Caco-2 (cell line): ENCODE data around the gene RYR1. TPM values are rescaled to one million over a fixed set of nuclear protein-coding genes. Genes with fewer than 3 reads are reported as not detected.

Experiments used
- BruUV-seq: library from RNA; stranded (reverse); fragments of 400-500 nt; replicated peaks from 2 replicates; lab custom pipeline; 2021; lab: Mats Ljungman, UMichigan
- CTCF ChIA-PET: fragments of 300-600 bp; sonication (Branson Sonifier 250); formaldehyde crosslinking; loops from one replicate; lab custom pipeline; 2022; ENCODE audit warnings: antibody characterized with exemption; lab: Charles Lee
- POLR2A ChIA-PET: fragments of 300-600 bp; sonication (Branson Sonifier 250); formaldehyde crosslinking; loops from one replicate; lab custom pipeline; 2022; ENCODE audit warnings: antibody characterized with exemption; lab: Charles Lee
- DNase-seq, 2 experiments: peaks; one replicate each; pipeline versions ENCODE4 v3.0.0 to v3.0.0-alpha.2; 2020 to 2022
- H3K27me3 ChIP-seq: replicated peaks from 2 replicates; pipeline ENCODE4 v1.6.0; 2011; ENCODE audit warnings: low read length; ENCODE audit not compliant: control insufficient read depth, insufficient read depth
- H3K36me3 ChIP-seq: 2 replicates; pipeline ENCODE4 v1.5.1; 2011; ENCODE audit warnings: low read length; ENCODE audit not compliant: control insufficient read depth, insufficient read depth
- H3K4me1 ChIP-seq: fragments of 250-450 bp; sonication (Bioruptor Pico); 2 replicates; pipeline ENCODE4 v1.5.1; 2020; ENCODE audit warnings: mild to moderate bottlenecking
- H3K4me3 ChIP-seq: 2 replicates; pipeline ENCODE4 v1.5.1; 2011; ENCODE audit warnings: low read depth, mild to moderate bottlenecking, control low read depth, low read length
- H3K9me3 ChIP-seq: fragments of 250-450 bp; sonication (Bioruptor Pico); 2 replicates; pipeline ENCODE4 v1.5.1; 2020; ENCODE audit warnings: mild to moderate bottlenecking, moderate library complexity
- H3K27ac Mint-ChIP-seq: one replicate; pipeline ENCODE4 v1.8.0; 2022; ENCODE audit warnings: mixed read lengths; ENCODE audit not compliant: unreplicated experiment
- H3K27me3 Mint-ChIP-seq: one replicate; pipeline ENCODE4 v1.8.0; 2022; ENCODE audit warnings: mixed read lengths; ENCODE audit not compliant: insufficient read depth, unreplicated experiment
- H3K36me3 Mint-ChIP-seq: one replicate; pipeline ENCODE4 v1.8.0; 2022; ENCODE audit warnings: mild to moderate bottlenecking, mixed read lengths; ENCODE audit not compliant: insufficient read depth, unreplicated experiment
- H3K4me1 Mint-ChIP-seq: one replicate; pipeline ENCODE4 v1.8.0; 2022; ENCODE audit warnings: low read depth, mixed read lengths; ENCODE audit not compliant: unreplicated experiment
- H3K4me3 Mint-ChIP-seq: one replicate; pipeline ENCODE4 v1.8.0; 2022; ENCODE audit warnings: mild to moderate bottlenecking, moderate library complexity, mixed read lengths; ENCODE audit not compliant: unreplicated experiment
- H3K9me3 Mint-ChIP-seq: one replicate; pipeline ENCODE4 v1.8.0; 2022; ENCODE audit warnings: mixed read lengths; ENCODE audit not compliant: unreplicated experiment
- intact Hi-C: fragments of 100-400 bp; cut with micrococcal nuclease; formaldehyde crosslinking; loops from one replicate; pipeline ENCODE4 v1.10.0; 2022; ENCODE audit not compliant: unreplicated experiment
- total RNA-seq: library from RNA; stranded (reverse); gene quantifications from 2 replicates; pipeline ENCODE4 v1.2.3, GENCODE V29; 2022
- TF ChIP-seq, protein P1 (sequence below), 2 experiments: fragments of 200-600 bp in 1 of 2; IDR thresholded peaks; 1 replicate in 1 of 2; 2 replicates in 1 of 2; pipeline versions ENCODE4 v1.5.1 to v1.8.0; 2011 to 2022; ENCODE audit warnings: antibody characterized with exemption in 1 of 2, control low read depth in 1 of 2, inconsistent platforms in 1 of 2, low read depth in 1 of 2, low read length in 1 of 2, mild to moderate bottlenecking in 1 of 2, moderate library complexity in 1 of 2; ENCODE audit not compliant: insufficient read depth in 1 of 2, severe bottlenecking in 1 of 2, unreplicated experiment in 1 of 2

The RYR1 gene
- total RNA-seq, 1 experiment from 2014 or later: 5.6 TPM

DNA sequence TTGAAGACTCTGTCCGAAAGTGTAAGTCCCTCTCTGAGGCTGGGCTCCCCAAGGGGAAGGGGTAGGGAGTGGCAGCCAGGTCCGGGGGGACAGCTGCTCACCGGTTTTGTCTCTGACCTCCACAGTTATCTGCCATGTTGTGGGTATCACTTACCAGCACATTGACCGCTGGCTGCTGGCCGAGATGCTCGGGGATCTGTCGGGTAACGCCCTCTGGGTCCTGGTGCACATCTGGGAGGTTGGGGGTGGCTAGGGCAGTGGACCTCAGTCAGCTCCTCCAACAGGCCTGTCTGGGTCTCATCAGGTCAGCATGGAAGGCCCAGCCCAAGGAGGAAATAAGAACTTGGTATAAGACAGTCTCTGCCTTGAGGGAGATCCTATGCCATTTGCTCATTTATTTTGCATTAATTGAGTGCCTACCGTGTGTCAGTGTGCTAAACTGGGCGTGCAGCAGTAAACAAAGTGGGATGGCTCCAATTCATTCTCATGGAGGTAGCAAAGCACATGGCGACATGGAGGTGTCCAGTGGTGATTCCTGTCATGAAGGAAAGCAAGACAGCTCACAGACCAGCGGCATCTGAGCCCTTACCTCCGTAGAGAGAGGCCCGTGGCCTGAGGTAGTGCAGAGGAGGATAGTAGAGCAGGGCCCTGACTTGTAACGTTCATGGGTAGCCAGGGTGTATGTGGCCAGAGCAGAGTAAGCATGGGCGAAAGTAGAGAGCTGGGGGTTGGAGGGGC is 199.2 kb downstream of the RYR1 start:
- intact Hi-C loops: loop anchor here (10.0 kb wide), 1 partner anchor 118 kb away; no protein-coding TSS in a partner anchor
- H3K27me3 Mint-ChIP-seq: no peaks in the 10 kb centered on the region
- no TSS peak for BruUV-seq

DNA sequence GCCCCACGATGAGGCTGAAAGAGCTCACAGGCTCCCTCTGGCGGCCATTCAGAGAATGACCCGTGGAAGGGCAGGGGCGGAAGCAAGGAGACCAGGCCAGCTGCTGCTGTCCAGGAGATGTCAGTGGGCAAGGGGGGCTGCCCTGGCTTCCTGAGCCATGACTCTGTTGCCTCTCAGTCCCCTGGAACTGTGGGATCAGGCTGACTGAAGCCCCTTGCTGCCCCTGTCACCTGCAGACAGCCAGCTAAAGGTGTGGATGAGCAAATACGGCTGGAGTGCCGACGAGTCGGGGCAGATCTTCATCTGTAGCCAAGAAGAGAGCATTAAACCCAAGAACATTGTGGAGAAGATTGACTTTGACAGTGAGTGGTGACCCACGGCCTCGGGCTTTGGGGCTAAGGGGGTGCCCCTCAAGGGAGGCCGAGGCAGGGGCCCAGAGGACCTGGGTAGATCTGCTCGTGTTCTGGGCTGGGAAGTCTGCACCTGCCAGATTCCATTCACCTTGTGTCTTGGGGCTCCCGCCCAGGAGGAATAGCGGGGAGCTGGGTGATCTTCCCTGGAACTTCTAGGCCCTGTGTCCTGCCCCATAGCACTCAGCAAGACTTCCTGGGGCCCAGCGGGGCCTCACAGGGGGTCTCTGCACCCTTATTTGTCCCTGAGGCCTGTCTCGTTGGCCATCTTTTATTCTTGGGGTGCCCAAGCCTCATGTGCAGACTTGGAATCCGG is 201.4 kb downstream of the RYR1 start:
- CTCF ChIA-PET: interaction anchor here (0.6 to 2.5 kb wide), 21 partner anchors 10 to 296 kb away, joined by 3 to 30 read pairs (median 3); partner anchors contain the start of genes ACTN4, ECH1, EIF3K and FAM98C
- Histone ChIP-seq H3K9me3 (no peaks in the 10 kb centered on the region), H3K27me3 (no peaks in the 10 kb centered on the region), H3K4me1 (peaks cover 59% of the 10 kb centered on the region), H3K4me3 (no peak overlapping the region), H3K36me3 (peaks cover 4% of the 10 kb centered on the region)
- BruUV-seq: no TSS peak
- POLR2A ChIA-PET: interaction anchor here (0.5 to 1.3 kb wide), 4 partner anchors 16 to 232 kb away, joined by 3 to 11 read pairs (median 6); partner anchors contain the start of genes EIF3K and FAM98C
- peaks cover 10% of the 10 kb centered on the region for H3K9me3 Mint-ChIP-seq
- H3K36me3 Mint-ChIP-seq: peaks cover 74% of the 10 kb centered on the region
- H3K27me3 Mint-ChIP-seq: no peaks in the 10 kb centered on the region
- intact Hi-C loops: loop anchor here (1.0 to 10.0 kb wide), 3 partner anchors 91 to 232 kb away; partner anchors contain the start of gene FAM98C
- H3K27ac Mint-ChIP-seq: peak overlapping the region; percentile 58
- DNase-seq: peak; percentile 75 to 86
- no peak overlapping the region for H3K4me3 Mint-ChIP-seq
- H3K4me1 Mint-ChIP-seq: peaks cover 28% of the 10 kb centered on the region
- TF ChIP-seq, protein P1, sequence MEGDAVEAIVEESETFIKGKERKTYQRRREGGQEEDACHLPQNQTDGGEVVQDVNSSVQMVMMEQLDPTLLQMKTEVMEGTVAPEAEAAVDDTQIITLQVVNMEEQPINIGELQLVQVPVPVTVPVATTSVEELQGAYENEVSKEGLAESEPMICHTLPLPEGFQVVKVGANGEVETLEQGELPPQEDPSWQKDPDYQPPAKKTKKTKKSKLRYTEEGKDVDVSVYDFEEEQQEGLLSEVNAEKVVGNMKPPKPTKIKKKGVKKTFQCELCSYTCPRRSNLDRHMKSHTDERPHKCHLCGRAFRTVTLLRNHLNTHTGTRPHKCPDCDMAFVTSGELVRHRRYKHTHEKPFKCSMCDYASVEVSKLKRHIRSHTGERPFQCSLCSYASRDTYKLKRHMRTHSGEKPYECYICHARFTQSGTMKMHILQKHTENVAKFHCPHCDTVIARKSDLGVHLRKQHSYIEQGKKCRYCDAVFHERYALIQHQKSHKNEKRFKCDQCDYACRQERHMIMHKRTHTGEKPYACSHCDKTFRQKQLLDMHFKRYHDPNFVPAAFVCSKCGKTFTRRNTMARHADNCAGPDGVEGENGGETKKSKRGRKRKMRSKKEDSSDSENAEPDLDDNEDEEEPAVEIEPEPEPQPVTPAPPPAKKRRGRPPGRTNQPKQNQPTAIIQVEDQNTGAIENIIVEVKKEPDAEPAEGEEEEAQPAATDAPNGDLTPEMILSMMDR (IDR thresholded peaks at IDR 0.05; ENCODE audit: insufficient read depth in 1 of 2, low read depth in 1 of 2, low read length in 1 of 2, severe bottlenecking in 1 of 2, unreplicated experiment in 1 of 2): peak; percentile 95 to 97

More for the DNA sequence above, 199.2 kb downstream of the RYR1 start:
- H3K4me1 Mint-ChIP-seq: peaks cover 28% of the 10 kb centered on the region
- ChIA-PET POLR2A (no interaction called here), CTCF (interaction anchor here (1.0 kb wide), 1 partner anchor 230 kb away, joined by 5 read pairs; the partner anchor contains the start of gene FAM98C)
- DNase-seq: no peak
- TF ChIP-seq, protein P1 (IDR thresholded peaks at IDR 0.05; ENCODE audit: insufficient read depth in 1 of 2, low read depth in 1 of 2, low read length in 1 of 2, severe bottlenecking in 1 of 2, unreplicated experiment in 1 of 2): no peak
- peak overlapping the region; percentile 81 for H3K27ac Mint-ChIP-seq
- H3K4me1 ChIP-seq: peaks cover 46% of the 10 kb centered on the region
- no peaks in the 10 kb centered on the region for H3K9me3 ChIP-seq
- H3K27me3 ChIP-seq: no peaks in the 10 kb centered on the region
- peaks cover 88% of the 10 kb centered on the region for H3K36me3 Mint-ChIP-seq
- peaks cover 4% of the 10 kb centered on the region for H3K36me3 ChIP-seq
- no peak overlapping the region for H3K4me3 Mint-ChIP-seq
- peaks cover 10% of the 10 kb centered on the region for H3K9me3 Mint-ChIP-seq
- H3K4me3 ChIP-seq: no peak overlapping the region
